ENCODE data around the gene DDX56. TPM values are rescaled to one million over a fixed set of nuclear protein-coding genes. Genes with fewer than 3 reads are reported as not detected.
A peak's percentile ranks its signal among the peaks of the same experiment; 100 is the strongest.

DDX56 gene
- total and polyA plus RNA-seq, 2 of the 13 experiments (the other 11 are each of a cell fraction or from before 2014, with no cell fraction given) = 82.6 to 120 TPM

DNA sequence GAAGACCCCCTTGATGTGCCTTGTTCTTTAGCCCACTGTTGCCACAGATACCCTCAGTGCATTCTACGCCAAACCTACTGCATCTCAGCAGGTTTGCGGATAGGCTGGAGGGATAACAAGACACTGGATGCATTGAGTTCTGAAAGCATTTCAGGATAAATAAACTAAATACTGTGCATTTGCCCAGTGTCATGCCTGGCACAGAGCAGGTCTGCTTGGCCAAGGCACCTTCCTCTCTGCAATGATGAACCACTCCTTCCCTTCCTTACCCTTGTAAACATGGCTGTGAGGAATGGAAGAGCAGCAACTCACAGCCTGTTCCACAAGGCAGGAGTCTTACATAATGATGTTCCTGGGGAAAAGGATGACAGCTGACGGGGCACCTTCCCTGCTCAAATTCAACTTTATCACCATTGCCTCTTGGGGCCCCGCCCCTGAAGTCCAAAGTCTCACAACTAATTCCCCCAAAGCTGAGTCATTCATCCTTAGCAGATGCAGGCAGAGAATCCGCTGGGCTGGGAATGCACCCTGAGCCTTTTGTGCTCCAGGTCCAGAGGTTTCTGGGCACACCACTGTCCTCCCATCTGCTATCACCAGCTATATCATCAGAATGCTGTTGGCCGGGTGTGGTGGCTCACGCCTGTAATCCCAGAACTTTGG lies 11.6 kb downstream of the DDX56 start (continued):
- TF ChIP-seq, protein P1, sequence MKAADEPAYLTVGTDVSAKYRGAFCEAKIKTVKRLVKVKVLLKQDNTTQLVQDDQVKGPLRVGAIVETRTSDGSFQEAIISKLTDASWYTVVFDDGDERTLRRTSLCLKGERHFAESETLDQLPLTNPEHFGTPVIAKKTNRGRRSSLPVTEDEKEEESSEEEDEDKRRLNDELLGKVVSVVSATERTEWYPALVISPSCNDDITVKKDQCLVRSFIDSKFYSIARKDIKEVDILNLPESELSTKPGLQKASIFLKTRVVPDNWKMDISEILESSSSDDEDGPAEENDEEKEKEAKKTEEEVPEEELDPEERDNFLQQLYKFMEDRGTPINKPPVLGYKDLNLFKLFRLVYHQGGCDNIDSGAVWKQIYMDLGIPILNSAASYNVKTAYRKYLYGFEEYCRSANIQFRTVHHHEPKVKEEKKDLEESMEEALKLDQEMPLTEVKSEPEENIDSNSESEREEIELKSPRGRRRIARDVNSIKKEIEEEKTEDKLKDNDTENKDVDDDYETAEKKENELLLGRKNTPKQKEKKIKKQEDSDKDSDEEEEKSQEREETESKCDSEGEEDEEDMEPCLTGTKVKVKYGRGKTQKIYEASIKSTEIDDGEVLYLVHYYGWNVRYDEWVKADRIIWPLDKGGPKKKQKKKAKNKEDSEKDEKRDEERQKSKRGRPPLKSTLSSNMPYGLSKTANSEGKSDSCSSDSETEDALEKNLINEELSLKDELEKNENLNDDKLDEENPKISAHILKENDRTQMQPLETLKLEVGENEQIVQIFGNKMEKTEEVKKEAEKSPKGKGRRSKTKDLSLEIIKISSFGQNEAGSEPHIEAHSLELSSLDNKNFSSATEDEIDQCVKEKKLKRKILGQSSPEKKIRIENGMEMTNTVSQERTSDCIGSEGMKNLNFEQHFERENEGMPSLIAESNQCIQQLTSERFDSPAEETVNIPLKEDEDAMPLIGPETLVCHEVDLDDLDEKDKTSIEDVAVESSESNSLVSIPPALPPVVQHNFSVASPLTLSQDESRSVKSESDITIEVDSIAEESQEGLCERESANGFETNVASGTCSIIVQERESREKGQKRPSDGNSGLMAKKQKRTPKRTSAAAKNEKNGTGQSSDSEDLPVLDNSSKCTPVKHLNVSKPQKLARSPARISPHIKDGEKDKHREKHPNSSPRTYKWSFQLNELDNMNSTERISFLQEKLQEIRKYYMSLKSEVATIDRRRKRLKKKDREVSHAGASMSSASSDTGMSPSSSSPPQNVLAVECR (CRISPR knock-in tag; IDR thresholded peaks at IDR 0.05; ENCODE audit: borderline replicate concordance) = peak; percentile 62; the same call in 1 of the 2 replicates
- TF ChIP-seq NFYB (CRISPR knock-in tag; IDR thresholded peaks at IDR 0.05) (no peak), JARID2 (CRISPR knock-in tag; IDR thresholded peaks at IDR 0.05; ENCODE audit: insufficient replicate concordance) (peak; percentile 66), KDM5A (IDR thresholded peaks at IDR 0.05; ENCODE audit: borderline replicate concordance, low read length) (no peak), NFYC (CRISPR knock-in tag; IDR thresholded peaks at IDR 0.05) (no peak; the same call in 1 of the 2 replicates), CBX1 (IDR thresholded peaks at IDR 0.05; ENCODE audit: low read depth) (peak; percentile 34), NFE2L2 (IDR thresholded peaks at IDR 0.05; ENCODE audit: low read length) (peak; percentile 86; the same call in 1 of the 2 replicates), ISL2 (CRISPR knock-in tag; IDR thresholded peaks at IDR 0.05) (no peak), ZNF605 (CRISPR knock-in tag; IDR thresholded peaks at IDR 0.05) (peak; percentile 79), MBD4 (IDR thresholded peaks at IDR 0.05; ENCODE audit: borderline replicate concordance, low read length) (no peak), FOXA1 (IDR thresholded peaks at IDR 0.05) (no peak), FOXA1 (CRISPR knock-in tag; IDR thresholded peaks at IDR 0.05) (0 out of 2 replicates have a peak, but pooled peaks have one; percentile 39), NR2F2 (IDR thresholded peaks at IDR 0.05; ENCODE audit: borderline replicate concordance, low read depth) (no peak), TBX2 (CRISPR knock-in tag; IDR thresholded peaks at IDR 0.05; ENCODE audit: borderline replicate concordance) (peak; percentile 75), ZNF772 (CRISPR knock-in tag; IDR thresholded peaks at IDR 0.05) (0 out of 2 replicates have a peak, but pooled peaks have one; percentile 51)
- TF ChIP-seq, protein P2, sequence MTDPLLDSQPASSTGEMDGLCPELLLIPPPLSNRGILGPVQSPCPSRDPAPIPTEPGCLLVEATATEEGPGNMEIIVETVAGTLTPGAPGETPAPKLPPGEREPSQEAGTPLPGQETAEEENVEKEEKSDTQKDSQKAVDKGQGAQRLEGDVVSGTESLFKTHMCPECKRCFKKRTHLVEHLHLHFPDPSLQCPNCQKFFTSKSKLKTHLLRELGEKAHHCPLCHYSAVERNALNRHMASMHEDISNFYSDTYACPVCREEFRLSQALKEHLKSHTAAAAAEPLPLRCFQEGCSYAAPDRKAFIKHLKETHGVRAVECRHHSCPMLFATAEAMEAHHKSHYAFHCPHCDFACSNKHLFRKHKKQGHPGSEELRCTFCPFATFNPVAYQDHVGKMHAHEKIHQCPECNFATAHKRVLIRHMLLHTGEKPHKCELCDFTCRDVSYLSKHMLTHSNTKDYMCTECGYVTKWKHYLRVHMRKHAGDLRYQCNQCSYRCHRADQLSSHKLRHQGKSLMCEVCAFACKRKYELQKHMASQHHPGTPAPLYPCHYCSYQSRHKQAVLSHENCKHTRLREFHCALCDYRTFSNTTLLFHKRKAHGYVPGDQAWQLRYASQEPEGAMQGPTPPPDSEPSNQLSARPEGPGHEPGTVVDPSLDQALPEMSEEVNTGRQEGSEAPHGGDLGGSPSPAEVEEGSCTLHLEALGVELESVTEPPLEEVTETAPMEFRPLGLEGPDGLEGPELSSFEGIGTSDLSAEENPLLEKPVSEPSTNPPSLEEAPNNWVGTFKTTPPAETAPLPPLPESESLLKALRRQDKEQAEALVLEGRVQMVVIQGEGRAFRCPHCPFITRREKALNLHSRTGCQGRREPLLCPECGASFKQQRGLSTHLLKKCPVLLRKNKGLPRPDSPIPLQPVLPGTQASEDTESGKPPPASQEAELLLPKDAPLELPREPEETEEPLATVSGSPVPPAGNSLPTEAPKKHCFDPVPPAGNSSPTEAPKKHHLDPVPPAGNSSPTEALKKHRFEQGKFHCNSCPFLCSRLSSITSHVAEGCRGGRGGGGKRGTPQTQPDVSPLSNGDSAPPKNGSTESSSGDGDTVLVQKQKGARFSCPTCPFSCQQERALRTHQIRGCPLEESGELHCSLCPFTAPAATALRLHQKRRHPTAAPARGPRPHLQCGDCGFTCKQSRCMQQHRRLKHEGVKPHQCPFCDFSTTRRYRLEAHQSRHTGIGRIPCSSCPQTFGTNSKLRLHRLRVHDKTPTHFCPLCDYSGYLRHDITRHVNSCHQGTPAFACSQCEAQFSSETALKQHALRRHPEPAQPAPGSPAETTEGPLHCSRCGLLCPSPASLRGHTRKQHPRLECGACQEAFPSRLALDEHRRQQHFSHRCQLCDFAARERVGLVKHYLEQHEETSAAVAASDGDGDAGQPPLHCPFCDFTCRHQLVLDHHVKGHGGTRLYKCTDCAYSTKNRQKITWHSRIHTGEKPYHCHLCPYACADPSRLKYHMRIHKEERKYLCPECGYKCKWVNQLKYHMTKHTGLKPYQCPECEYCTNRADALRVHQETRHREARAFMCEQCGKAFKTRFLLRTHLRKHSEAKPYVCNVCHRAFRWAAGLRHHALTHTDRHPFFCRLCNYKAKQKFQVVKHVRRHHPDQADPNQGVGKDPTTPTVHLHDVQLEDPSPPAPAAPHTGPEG (CRISPR knock-in tag; IDR thresholded peaks at IDR 0.05) = no peak
- TF ChIP-seq, protein P3, sequence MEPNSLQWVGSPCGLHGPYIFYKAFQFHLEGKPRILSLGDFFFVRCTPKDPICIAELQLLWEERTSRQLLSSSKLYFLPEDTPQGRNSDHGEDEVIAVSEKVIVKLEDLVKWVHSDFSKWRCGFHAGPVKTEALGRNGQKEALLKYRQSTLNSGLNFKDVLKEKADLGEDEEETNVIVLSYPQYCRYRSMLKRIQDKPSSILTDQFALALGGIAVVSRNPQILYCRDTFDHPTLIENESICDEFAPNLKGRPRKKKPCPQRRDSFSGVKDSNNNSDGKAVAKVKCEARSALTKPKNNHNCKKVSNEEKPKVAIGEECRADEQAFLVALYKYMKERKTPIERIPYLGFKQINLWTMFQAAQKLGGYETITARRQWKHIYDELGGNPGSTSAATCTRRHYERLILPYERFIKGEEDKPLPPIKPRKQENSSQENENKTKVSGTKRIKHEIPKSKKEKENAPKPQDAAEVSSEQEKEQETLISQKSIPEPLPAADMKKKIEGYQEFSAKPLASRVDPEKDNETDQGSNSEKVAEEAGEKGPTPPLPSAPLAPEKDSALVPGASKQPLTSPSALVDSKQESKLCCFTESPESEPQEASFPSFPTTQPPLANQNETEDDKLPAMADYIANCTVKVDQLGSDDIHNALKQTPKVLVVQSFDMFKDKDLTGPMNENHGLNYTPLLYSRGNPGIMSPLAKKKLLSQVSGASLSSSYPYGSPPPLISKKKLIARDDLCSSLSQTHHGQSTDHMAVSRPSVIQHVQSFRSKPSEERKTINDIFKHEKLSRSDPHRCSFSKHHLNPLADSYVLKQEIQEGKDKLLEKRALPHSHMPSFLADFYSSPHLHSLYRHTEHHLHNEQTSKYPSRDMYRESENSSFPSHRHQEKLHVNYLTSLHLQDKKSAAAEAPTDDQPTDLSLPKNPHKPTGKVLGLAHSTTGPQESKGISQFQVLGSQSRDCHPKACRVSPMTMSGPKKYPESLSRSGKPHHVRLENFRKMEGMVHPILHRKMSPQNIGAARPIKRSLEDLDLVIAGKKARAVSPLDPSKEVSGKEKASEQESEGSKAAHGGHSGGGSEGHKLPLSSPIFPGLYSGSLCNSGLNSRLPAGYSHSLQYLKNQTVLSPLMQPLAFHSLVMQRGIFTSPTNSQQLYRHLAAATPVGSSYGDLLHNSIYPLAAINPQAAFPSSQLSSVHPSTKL (CRISPR knock-in tag; IDR thresholded peaks at IDR 0.05) = peak; percentile 85

Data from HepG2 (cell line).